Activated CD8-positive, alpha-beta memory T cell treated with anti-CD3 and anti-CD28 coated beads, Interleukin-2, amount 50 U/mL, for 48 hours (primary cell): ENCODE data around the gene FYTTD1.
A peak's percentile ranks its signal among the peaks of the same experiment; 100 is the strongest.

Experiments
- DNase-seq: peaks from one replicate; pipeline ENCODE4 v3.0.0-alpha.2; 2020

Gene FYTTD1

GRCh38 chr3:197737749-197738462 is 11.8 kb upstream of the FYTTD1 start:
- DNase-seq, result no peak

- no peak for DNase-seq
These were observed 6.9 kb upstream of the FYTTD1 start for GRCh38 chr3:197742787-197743186.

DNA sequence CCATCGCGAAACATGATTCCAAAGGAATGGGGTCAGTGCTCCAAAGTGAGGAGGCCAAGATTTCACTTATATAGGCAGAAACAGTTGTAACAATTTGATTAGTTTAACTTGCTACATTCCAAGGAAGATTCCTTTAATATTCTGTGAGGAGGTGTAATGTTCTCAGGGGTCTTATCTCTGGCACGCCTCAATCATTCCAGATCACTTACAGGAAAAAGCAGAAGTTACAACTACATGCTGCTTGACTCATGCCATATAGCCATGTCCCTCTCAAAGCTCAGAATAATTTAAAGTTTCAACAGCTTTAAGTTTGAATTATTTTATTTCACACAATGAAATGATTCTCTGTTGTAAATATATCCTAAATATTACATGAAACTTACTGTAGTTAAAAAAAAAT is 3.5 kb upstream of the FYTTD1 start:
- no peak for DNase-seq

GRCh38 chr3:197746801-197747237 is 2.9 kb upstream of the FYTTD1 start:
- no peak for DNase-seq

GRCh38 chr3:197748597-197749314 is 927 bp upstream of the FYTTD1 start:
- DNase-seq, result no peak

- DNase-seq, result no peak
These were observed 425 bp upstream of the FYTTD1 start for GRCh38 chr3:197749315-197749600.

GRCh38 chr3:197750396-197750831 is 731 bp downstream of the FYTTD1 start:
- DNase-seq, result peak; percentile 76

GRCh38 chr3:197750858-197751737 is 1.4 kb downstream of the FYTTD1 start:
- DNase-seq, result peak; percentile 70

DNA sequence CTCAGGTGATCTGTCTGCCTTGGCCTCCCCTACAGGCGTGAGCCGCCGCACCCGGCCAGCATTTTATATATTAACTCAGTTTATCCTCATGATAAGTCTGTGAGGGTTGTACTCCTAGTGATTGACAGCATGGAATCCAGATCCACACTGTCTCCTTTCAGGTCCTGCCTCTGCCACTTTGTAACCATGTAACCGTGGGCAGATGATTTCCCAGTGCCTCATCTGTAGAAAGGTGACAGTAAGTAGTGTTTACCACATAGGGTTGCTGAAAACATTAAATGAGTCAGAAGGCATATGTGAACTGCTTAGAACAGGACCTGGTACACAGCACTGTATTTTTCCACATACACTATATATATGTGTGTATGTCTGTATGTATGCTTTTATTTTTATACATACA is 2.4 kb downstream of the FYTTD1 start:
- no peak for DNase-seq

GRCh38 chr3:197753263-197753662 is 3.6 kb downstream of the FYTTD1 start:
- DNase-seq, result no peak

- no peak for DNase-seq
These were observed 7.0 kb downstream of the FYTTD1 start for GRCh38 chr3:197756704-197757103.

DNA sequence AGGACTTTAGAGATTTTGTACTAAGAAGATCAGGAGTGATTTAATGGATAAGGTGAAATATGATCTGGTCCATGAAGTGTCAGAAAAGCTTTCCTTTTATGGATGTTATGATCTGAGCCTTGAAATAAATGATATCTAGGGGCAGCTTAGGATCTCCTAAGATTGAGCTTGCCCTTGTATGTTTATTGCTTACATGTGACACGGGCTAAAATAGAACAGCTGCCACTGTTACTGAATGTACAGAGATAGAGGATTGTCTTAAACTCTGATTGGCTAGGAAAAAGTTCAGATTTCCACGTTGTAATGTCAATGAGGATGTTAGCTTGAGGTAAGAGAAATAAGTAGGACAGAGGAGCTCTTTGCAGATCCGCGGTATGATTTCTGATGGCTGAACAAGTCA is 8.8 kb downstream of the FYTTD1 start:
- DNase-seq, result no peak

DNA sequence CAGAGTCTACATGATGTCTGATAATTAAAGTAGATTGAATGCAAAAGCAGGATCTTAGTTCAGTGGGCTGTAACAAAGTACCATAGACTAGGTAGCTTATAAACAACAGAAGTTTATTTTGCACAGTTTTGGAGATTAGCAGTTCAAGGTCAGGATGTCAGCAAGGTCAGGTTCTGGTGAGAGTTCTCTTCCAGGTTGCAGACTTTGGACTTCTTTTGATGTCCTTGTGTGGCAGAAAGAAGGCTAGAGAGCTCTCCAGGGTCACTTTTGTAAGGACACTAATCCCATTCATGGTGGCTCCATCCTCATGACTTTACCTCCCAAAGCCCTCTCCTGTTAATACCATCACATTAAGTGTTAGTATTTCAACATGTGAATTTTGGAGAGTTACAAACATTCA is 12.1 kb downstream of the FYTTD1 start:
- no peak for DNase-seq

- no peak for DNase-seq
These were observed 25.6 kb downstream of the FYTTD1 start for GRCh38 chr3:197775317-197775716.

DNA sequence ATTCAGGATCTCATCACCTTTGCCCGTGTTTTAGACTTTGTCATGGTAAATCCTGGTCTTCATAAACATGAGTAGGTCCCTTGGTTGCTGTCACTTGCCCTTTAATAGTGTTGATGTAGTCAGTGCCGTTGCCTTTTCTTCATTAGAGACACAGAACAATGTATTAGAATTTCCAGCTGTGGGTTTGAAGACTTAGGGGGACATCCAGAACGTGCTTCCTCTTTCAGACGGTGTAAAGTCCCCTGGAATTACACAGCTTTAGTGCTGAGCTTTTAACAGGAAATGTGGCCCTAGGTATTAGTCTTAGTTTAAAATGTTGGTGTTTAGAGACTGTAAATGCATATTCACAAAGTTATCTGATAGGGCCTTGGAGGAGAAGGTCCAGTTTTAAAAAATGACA is 32.5 kb downstream of the FYTTD1 start:
- DNase-seq, result no peak

DNA sequence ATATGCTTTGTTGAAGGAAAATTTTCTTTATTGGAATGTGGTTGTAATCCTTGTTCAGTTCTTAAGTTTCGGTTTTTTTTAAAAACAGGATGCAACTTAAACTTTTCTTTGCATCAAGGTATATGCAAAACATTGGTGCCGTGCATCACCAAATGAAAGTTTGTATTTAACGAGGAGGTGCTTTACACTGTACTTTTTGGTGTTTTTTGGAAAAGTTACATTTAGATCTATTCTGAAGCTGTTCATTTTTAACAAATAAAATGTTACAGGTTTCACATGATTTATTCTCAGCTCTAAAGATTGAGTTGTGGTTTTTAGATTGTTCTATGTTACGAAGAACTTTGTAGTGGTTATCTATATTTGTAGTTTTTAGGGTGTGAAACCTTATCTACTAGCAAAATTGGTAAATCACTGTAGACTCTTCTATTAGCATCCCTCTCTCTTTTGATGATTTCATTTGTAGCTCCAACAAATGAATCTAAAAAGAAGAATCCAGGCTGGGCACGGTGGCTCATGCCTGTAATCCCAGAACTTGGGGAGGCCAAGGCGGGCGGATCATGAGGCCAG is 34.4 kb downstream of the FYTTD1 start:
- no peak for DNase-seq

DNA sequence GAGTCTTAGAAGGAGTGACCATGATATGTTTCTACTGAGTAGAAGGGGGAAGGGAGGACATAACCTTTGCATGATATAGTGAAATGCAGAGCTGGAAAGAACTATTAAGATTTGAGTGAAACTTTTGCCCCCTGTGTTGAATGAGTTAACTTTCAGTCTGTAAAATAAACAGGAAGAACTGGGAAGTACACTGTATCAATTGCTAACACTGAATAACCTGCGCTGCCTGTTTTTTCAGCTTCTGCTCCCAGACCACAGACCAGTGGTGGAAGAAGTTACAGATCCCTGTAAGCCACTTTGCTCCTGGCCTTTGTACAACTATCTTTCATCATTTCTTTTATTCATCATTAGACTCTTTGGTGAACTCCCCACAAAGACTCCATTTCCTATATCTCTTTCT is 37.7 kb downstream of the FYTTD1 start:
- no peak for DNase-seq

GRCh38 chr3:197789309-197789708 is 39.6 kb downstream of the FYTTD1 start:
- DNase-seq, result no peak

- no peak for DNase-seq
These were observed 40.4 kb downstream of the FYTTD1 start for GRCh38 chr3:197790033-197790432.

DNA sequence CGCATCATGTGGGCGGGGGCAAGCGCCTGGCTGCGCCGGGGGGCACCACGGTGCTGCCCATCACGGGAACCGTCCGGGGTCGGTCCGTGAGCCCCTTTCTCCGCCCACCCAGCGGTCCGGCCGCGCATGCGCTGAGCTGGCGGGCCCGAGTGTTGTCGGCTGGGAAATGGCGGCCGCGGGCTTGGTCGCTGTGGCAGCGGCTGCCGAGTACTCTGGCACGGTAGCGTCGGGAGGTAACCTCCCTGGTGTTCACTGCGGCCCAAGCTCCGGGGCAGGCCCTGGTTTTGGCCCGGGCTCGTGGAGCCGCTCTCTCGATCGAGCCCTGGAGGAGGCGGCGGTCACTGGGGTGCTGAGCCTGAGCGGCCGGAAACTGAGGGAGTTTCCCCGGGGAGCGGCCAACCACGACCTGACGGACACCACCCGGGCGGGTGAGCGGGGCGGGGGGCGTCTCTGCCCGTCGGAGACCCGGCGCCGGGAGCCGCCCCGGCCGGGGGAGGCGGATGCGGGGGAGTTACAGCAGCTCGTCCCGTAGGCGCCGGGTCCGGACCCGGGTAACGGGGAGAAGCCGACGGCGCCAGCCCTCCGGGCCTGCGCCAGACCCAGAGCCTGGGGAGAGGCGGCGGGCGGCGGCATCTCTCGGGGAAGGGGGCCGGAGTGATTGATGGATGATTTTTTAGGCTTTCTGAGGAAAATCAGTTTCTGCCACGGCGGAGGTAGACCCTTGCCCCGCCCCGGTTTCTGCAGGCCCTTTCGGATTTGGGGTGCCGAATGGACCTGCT is 41.6 kb downstream of the FYTTD1 start, which contains the start of gene LRCH3:
TSS of gene LRCH3 (plus strand) at position 142 of the 779 bp plus-strand sequence. CDS start at position 167, 25 bp downstream.
- DNase-seq, result peak; percentile 96

DNA sequence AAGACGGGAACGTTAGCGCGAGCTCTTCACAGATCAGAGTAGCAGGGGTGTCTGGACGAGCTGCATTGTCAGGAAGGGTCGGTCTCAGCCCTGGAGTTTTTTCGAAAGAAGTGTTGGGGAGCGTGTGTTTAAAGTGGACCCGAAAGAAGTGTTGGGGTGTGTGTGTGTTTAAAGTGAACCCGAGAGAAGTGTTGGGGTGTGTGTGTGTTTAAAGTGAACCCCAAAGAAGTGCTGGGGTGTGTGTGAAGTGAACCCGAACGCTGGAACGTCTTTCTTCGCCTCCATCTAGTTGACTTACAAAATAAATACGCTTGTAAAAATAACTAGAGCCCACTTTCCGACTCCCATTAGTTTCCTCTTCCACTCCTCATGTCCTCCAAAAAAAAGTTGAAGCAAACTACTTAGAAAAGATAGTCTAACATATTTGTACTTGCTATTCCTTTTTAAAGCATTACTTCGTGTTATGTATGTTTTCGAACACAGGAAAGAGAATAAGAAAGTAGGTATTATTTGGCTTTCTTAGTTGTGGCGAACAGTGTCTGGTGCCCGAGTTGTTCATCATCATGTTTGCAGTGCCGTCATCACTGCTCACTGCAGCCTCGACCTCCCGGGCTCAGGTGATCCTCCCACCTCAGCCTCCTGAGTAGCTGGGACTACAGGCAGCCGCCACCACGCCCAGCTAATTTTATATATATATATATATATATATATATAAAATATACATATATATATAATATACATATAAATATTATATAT is 42.4 kb downstream of the FYTTD1 start:
- DNase-seq, result no peak

- DNase-seq, result no peak
These were observed 43.6 kb downstream of the FYTTD1 start for GRCh38 chr3:197793247-197793646.
